Tongue (tissue), 2 donors: ENCODE data around the gene SSTR5. TPM values are rescaled to one million over a fixed set of nuclear protein-coding genes. Genes with fewer than 3 reads are reported as not detected.
A peak's percentile ranks its signal among the peaks of the same experiment; 100 is the strongest.
"Not testable (repeated sequence)": the region's sequence is repeated elsewhere in the genome, so short reads cannot be mapped to it uniquely, and the experiment has no call there.

ENCODE experiments used
- DNase-seq: peaks from one replicate; pipeline ENCODE4 v3.0.0-alpha.2; 2015
- total RNA-seq: library from RNA; depleted of rRNA; stranded (reverse); fragments of >200 nt; gene quantifications from one replicate; pipeline ENCODE4 v1.2.3, GENCODE V29; 2014

SSTR5 gene
- total RNA-seq: 0.72 TPM

DNA sequence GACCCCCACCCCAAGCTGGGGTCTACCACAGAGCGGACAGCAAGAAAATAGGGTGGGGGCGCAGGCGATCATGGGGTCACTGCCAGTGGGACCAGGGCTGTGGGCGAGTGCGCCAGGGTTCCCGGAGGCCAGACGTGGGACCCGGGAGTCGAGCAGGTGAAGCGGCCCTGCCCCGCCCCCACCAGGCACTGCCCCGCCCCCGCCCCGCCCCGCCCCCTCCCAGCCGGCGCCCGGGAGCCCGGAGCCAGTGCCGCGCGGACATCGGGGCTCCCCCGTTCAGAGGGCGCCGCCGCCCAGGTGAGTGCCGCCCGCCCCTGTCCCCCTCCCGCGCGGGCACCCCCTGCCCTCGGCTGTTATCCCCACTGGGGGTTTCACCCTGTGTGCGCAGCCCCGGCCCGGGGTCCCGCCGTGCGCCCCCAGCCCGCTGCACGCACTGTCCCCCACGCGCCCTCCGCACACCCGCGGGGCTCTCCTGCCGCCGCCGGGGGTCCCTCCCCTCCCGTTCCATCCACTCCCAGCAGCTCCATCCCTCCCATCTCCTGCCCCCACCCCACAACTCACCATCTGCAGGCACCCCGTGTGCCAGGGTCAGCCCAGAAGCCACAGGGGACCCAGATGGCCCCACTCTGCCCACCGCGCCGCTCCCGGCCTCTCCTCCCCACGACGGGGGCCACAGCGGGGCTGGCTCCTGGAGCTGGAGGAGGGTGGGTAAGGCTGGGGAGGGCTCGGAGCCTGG is at the start of gene SSTR5:
SSTR5 (plus strand) TSS at position 222 of the 736 bp plus-strand sequence. CDS start 6,122 bp downstream, outside the sequence.
- no peak for DNase-seq

DNA sequence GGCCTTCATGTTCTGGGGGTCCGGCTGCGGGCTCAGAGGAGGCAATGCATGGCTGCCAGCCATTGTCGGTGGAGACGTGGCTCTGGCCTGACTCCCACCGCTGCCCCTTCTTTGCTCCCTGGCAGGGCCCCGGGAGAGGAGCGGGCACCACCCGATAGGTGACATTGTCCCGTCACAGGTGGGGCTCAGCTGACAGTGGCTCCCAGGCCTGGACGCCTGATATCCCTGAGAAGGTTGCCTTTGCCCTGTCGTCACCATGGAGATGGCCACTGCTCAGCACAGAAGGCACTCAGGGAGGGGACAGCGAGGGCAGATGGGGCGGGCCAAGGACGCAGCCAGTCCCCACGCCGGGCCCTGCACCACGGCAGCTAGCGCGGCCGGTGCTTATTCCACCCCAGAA is 48.4 kb upstream of the SSTR5 start:
- no peak for DNase-seq

- not testable (repeated sequence) for DNase-seq
Measured at GRCh38 chr16:1025183-1025809, 47.3 kb upstream of the SSTR5 start.

DNA sequence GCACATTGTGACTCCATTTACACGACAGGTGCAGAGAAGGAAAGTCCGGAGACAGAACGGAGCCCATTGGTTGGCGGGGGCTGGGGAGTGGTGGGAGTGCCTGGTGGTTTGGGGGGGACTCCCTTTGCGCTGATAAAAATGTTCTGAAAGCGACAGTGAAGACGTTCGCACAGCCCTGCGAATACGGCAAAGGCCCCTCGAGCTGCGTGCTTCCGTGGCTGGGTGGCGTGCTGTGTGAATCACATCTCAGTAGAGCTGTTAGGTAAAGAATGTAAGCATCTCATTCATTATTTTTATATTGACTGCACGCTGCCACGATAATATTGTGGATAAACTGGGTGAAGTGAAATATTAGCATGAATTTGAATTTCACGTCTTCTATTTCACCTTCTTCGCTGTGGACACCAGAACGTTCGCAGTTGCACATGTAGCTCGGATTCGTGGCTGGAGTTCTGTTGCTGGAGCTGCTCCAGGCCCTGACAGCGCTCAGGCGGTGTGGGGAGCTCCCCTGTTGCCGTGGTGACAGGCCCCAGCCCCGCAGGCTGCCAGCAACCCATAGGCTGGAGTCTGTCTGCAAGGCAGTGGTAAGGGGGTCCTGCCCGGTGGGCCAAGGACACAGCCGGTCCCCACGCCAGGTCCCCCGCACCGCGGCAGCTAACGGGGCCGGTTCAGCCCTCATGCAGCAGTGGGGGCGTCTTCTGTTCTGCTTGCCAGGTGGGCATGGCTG is 46.3 kb upstream of the SSTR5 start:
- DNase-seq: peak; percentile 89

GRCh38 chr16:1026784-1027500 is 45.6 kb upstream of the SSTR5 start:
- peak; percentile 46 for DNase-seq

DNA sequence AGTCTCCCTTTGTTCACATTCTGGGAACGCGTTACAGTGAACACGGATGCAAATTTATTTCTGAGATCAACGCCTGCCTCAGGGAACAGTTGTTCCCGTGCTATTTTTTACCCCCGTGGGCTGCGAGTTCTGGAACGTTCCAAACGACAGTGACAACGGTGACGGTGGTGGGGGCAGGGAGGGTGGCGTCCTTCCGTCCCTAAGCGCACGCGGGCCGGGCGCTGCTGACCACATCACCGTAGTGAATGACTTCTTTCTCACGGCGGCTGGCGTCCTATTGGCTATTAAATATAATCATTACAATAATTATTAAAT is 45.1 kb upstream of the SSTR5 start:
- no peak for DNase-seq

DNA sequence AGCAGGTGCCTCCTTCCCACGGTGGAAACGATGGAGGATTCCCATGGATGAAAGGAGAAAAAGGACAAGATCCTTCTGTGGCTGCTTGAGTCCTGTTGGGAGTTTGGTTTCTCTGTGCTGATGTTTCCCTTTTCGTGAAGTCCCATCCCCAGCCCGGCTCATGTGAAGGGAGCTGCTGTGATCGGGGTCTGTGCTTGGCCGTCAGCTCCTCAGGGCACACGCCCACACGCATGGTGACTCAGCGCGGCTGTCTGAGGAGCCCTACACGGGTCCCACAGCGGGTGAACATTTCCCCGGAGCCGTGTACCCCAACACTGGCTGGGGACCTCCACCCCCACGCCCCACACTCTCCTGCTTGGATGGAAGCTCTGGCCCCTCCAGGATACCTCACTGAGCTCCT is 44.5 kb upstream of the SSTR5 start:
- no peak for DNase-seq

DNA sequence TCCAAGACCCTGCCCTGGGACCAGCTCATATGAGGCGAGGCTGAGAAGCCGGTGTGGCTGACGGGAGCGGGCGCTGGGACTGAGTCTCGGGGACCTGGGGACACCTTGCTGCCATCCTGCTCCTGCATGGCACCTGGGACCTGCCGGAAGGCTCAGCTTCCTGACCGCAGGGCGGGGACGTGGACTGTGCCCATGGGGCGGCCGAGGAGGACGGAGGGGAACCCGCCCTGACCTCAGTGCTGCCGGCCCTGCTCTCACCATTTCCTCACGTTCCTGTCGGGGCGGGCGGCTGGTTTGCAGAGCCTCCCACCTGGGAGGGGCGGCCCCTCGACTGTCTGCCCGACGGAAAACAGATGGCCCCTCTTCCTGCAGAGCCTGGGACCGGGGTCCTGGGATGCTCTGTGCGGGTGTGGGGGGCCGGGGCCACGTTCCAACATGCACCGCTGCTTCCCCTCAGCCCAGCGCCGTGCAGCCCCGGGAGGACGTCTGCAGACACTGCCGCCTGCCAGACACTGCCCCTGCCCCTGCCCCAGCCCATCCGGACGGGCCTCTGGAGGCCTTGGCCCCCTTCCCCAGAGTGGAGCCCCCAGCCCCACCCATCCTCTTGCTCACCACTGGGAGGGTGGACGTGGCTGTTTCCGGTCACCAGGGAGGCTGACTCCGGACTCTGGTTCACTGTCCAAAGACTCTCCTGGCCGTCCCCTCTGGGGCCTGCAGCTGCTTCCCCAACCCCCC is 43.9 kb upstream of the SSTR5 start:
- DNase-seq: peak; percentile 74

GRCh38 chr16:1029259-1029545 is 43.3 kb upstream of the SSTR5 start:
- no peak for DNase-seq

DNA sequence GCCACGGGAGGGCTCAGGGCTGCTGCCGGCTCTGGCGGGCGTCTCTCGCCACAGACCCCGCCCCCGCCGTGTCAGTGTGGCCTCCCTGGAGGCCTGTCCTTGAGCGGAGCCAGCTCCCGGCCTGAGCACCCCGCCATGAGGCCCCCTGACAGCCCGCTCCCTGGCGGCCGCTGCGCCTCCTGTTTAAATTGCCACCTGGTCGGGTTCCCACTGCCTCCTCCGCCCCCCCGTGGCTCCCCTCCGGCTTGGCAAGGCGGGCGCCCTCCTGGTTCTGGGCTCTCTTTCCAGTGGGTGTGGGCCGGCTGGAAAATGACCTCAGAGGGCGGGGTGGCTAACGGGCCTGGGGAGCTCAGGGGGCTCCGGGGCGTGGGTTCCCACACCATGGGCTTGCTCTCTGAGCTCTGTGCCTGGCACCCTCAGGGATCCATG is 42.1 kb upstream of the SSTR5 start:
- DNase-seq: peak; percentile 71

- DNase-seq: no peak
Measured at GRCh38 chr16:1031666-1032065, 40.9 kb upstream of the SSTR5 start.

DNA sequence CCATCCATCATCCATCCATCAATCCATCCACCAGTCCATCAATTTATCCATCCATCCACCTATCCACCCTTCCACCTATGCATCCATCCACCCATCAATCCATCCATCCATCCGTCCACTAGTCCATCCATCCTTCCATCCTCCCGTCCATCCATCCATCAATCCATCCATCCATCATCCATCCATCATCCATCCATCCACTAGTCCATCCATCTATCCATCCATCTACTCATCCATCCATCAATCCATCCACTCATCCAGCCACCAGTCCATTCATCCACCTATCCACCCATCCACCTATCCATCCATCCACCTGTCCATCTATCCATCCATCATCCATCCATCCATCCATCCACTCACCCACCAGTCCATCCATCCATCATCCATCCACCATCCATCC is 39.9 kb upstream of the SSTR5 start:
- no peak for DNase-seq

DNA sequence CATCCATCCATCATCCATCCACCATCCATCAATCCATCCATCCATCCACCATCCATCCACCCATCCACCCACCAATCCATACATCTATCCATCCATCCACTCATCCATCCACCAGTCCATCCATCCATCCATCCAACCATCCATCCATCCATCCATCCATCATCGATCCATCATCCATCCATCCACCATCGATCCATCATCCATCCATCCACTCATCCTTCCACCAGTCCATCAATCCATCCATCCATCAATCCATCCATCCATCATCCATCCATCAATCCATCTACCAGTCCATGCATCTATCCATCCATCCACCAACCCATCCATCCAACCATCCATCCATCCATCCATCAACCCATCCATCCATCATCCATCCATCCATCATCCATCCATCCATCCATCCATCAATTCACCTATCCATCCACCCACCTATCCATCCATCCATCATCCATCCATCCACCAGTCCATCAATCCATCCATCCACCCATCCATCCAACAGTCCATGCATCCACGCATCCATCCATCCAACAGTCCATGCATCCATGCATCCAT is 39.3 kb upstream of the SSTR5 start:
- DNase-seq: no peak

GRCh38 chr16:1034230-1035065 is 38.1 kb upstream of the SSTR5 start:
- DNase-seq: peak; percentile 81

GRCh38 chr16:1035066-1035415 is 37.5 kb upstream of the SSTR5 start:
- peak; percentile 65 for DNase-seq

DNA sequence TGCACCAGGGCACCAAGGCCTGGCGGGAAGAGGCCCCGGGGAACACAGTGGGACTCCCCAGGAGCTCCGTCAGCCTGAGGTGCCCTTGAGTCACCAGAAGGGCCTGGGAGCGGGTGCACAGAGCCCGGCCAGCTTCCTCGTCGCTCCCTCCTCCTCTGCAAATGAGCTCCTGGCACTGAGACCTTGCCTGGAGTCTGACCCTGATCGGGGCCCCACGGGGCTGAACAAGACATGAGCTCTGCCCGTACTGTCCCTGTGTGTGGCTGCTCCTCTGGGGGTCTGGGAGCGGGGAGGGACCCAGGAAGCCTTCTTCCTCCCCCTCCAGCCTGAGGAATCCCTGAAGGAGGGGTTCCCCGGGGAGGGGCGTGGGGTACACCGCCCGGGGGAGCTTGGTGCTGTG is 36.4 kb upstream of the SSTR5 start:
- no peak for DNase-seq

DNA sequence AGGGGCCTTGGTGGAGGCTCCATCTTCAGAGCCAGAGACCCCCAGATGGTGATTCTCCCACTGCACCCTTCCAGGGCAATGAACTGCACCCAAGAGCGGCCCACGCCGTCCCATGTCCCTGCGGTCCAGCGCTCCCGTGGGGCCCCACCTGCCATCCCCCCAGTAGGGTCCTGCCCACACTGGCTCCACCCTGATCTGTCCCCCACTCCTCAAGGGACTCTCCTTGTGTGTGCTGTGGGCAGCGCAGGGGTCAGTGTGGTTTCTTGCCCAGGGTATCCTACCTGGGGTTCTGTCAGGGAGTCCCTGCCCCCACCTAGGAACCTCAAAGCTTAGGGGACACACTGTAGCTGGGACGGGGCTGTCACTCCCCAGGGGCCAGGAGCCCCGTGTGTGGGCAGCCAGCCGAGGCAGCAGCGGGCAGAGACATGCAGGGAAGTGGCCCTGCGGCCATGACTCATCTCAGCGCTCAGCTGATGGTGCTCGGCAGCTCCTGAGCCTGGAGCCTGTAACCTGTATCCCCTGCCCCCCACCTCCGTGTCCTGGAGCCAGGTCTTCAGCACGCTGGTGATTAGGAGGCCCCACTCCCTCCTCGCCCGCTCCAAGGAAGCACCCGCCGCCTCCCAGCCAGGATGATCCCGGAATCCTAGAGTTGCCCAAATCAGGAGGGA is 35.7 kb upstream of the SSTR5 start:
- peak; percentile 39 for DNase-seq

DNA sequence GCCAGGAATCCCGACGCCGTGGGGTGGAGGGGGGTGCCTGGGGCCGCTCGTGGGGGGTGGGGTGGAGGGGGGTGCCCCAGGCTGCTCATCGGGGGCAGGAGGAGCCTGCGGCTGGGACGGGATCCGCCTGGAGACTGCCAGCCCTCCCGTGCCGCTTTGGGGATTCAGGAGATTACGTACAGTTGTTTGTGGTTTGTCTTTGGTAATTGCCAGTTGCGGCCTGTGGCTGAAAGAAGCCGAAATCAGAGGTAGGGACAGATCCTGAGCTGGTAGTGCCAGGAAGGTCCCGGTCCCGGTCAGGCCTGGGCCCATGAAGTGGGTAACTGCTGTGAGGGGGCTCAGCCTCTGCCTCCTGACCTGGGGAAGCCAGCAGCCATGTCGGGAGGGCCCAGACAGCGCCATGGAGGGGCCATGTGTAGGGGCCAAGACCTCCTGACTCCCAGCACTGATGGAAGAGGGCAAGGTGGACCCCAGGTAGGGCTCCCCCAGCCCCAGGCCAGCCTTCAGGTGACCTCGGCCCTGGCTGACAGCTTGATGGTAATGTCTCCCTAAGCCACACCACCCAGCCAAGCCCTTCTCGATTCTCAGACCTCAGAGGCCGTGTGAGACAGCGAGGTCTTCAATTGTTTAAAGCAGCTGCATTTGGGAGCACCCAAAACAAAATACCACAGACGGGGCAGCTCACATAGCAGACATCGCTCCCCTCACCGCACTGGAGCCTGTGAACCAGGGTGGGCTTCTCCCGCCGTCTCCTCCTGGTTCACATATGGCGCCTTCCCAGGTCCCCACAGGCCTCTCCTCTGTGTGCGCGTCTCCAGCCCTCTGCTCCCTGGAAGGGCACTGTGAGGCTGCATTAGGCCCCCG is 34.9 kb upstream of the SSTR5 start:
- DNase-seq: peak; percentile 55

DNA sequence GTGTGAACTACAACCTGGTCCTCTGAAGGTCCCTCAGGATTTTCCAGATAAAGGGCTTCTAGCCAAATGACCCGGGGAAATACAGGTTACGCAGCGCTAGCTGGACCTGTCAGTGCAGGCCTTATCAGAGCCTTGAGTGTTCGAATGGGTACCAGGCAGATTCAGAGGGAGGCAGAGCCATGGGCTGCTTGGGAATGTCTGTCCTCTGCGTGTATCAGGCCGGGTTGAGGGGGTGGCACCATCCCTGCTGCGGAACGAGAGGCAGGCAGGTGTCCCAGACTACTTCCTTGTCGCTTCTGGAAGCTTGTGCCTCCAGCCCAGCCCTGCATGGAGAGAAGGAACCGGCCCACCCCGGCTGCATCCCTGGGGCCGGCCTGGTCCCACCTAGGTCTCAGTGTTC is 33.6 kb upstream of the SSTR5 start:
- no peak for DNase-seq

DNA sequence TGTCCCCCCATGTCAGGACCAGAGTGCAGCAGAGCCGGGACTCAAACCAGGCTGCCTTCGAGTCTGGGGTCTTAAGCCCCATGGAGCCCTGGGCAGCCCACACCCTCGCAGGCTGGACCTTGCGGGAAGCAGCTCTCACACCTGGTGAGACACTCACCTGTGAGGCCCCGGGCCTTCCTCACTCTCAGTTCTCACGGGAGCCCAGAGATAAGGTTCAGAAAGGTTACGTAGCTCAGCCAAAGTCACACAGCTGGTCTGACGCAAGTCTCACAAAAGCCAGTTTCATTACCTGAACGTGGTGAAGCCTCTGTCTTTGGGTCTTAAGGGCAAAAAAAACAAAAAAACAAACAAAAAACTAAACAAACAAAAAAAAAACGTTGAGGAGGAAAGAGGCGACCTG is 32.8 kb upstream of the SSTR5 start:
- DNase-seq: no peak
